H9 (cell line): Measurements from ENCODE around the gene INSIG1. TPM values are rescaled to one million over a fixed set of nuclear protein-coding genes. Genes with fewer than 3 reads are reported as not detected.

Experiments
- DNase-seq: peaks from one replicate; pipeline ENCODE4 v3.0.0-alpha.2; 2017
- H2AFZ ChIP-seq: one replicate; pipeline ENCODE4 v1.6.1; 2013; ENCODE audit warnings: mild to moderate bottlenecking, low read length, control low read depth, moderate library complexity
- H2AK5ac ChIP-seq: 2 replicates; pipeline ENCODE4 v1.6.1; 2013; ENCODE audit warnings: low read length, control low read depth, mixed read lengths; ENCODE audit not compliant: insufficient read length
- H2BK120ac ChIP-seq: one replicate; pipeline ENCODE4 v1.6.1; 2013; ENCODE audit warnings: low read depth, mild to moderate bottlenecking, low read length, control low read depth, inconsistent platforms; ENCODE audit not compliant: poor library complexity, severe bottlenecking
- H2BK12ac ChIP-seq: 2 replicates; pipeline ENCODE4 v1.6.1; 2013; ENCODE audit warnings: low read length, control low read depth, mixed read lengths, low read depth; ENCODE audit not compliant: insufficient read length
- H2BK15ac ChIP-seq: 2 replicates; pipeline ENCODE4 v1.6.1; 2013; ENCODE audit warnings: low read depth, low read length, control low read depth
- H2BK20ac ChIP-seq: one replicate; pipeline ENCODE4 v1.6.1; 2013; ENCODE audit warnings: low read depth, mild to moderate bottlenecking, low read length, control low read depth, inconsistent platforms; ENCODE audit not compliant: poor library complexity, severe bottlenecking
- H2BK5ac ChIP-seq: 2 replicates; pipeline ENCODE4 v1.6.1; 2013; ENCODE audit warnings: low read length, control low read depth, mixed read lengths; ENCODE audit not compliant: insufficient read length
- H3K14ac ChIP-seq: 2 replicates; pipeline ENCODE4 v1.6.1; 2013; ENCODE audit warnings: low read length, control low read depth; ENCODE audit not compliant: insufficient read depth
- H3K18ac ChIP-seq: 2 replicates; pipeline ENCODE4 v1.6.1; 2013; ENCODE audit warnings: low read depth, mild to moderate bottlenecking, mixed read lengths, low read length, control low read depth; ENCODE audit not compliant: insufficient read length
- H3K23ac ChIP-seq: 2 replicates; pipeline ENCODE4 v1.6.1; 2013; ENCODE audit warnings: low read length, control low read depth, mixed read lengths, low read depth; ENCODE audit not compliant: insufficient read length
- H3K23me2 ChIP-seq: 2 replicates; pipeline ENCODE4 v1.6.1; 2013; ENCODE audit warnings: low read depth, mild to moderate bottlenecking, mixed read lengths, low read length, control low read depth; ENCODE audit not compliant: insufficient read length, poor library complexity, severe bottlenecking
- H3K27ac ChIP-seq: 2 replicates; pipeline ENCODE4 v1.5.1; 2013; ENCODE audit warnings: low read length, control low read depth, mixed read lengths, low read depth; ENCODE audit not compliant: insufficient read length
- H3K27me3 ChIP-seq: 2 replicates; pipeline ENCODE4 v1.6.1; 2013; ENCODE audit warnings: low read length, control low read depth, inconsistent platforms; ENCODE audit not compliant: insufficient read depth
- H3K4ac ChIP-seq: 2 replicates; pipeline ENCODE4 v1.6.1; 2013; ENCODE audit warnings: low read depth, mild to moderate bottlenecking, control low read depth, inconsistent platforms, low read length, moderate library complexity
- H3K4me1 ChIP-seq: 2 replicates; pipeline ENCODE4 v1.6.1; 2013; ENCODE audit warnings: low read length, control low read depth, inconsistent platforms; ENCODE audit not compliant: insufficient read depth
- H3K4me2 ChIP-seq: 2 replicates; pipeline ENCODE4 v1.6.1; 2013; ENCODE audit warnings: low read length, control low read depth, mixed read lengths; ENCODE audit not compliant: insufficient read length, insufficient read depth
- H3K56ac ChIP-seq: 2 replicates; pipeline ENCODE4 v1.6.1; 2013; ENCODE audit warnings: low read depth, mild to moderate bottlenecking, mixed read lengths, low read length, control low read depth; ENCODE audit not compliant: insufficient read length
- H3K79me1 ChIP-seq: 2 replicates; pipeline ENCODE4 v1.6.1; 2013; ENCODE audit warnings: low read depth, mild to moderate bottlenecking, moderate library complexity, low read length, control low read depth, inconsistent platforms; ENCODE audit not compliant: insufficient read depth, poor library complexity, severe bottlenecking
- H3K79me2 ChIP-seq: 2 replicates; pipeline ENCODE4 v1.6.1; 2013; ENCODE audit warnings: low read length, control low read depth, inconsistent platforms; ENCODE audit not compliant: insufficient read depth
- H3K9ac ChIP-seq: 2 replicates; pipeline ENCODE4 v1.6.1; 2013; ENCODE audit warnings: low read length, control low read depth, mixed read lengths; ENCODE audit not compliant: insufficient read length; ENCODE audit errors: extremely low read depth
- H3K9me3 ChIP-seq: one replicate; pipeline ENCODE4 v1.6.1; 2013; ENCODE audit warnings: low read depth, low read length, inconsistent platforms; ENCODE audit not compliant: control insufficient read depth
- H3T11ph ChIP-seq: one replicate; pipeline ENCODE4 v1.6.1; 2013; ENCODE audit warnings: mild to moderate bottlenecking, low read length, control low read depth, inconsistent platforms
- H4K20me1 ChIP-seq: one replicate; pipeline ENCODE4 v1.6.1; 2013; ENCODE audit not compliant: control insufficient read depth, insufficient read length, insufficient read depth
- H4K5ac ChIP-seq: 2 replicates; pipeline ENCODE4 v1.6.1; 2013; ENCODE audit warnings: low read depth, mild to moderate bottlenecking, mixed read lengths, low read length, control low read depth; ENCODE audit not compliant: insufficient read length
- H4K8ac ChIP-seq: replicated peaks from 2 replicates; pipeline ENCODE4 v1.6.1; 2013; ENCODE audit warnings: low read length, control low read depth, mixed read lengths, low read depth; ENCODE audit not compliant: insufficient read length
- H4K91ac ChIP-seq: 2 replicates; pipeline ENCODE4 v1.6.1; 2013; ENCODE audit warnings: low read depth, mild to moderate bottlenecking, moderate library complexity, mixed read lengths, low read length, control low read depth; ENCODE audit not compliant: insufficient read length
- H3K27ac Mint-ChIP-seq, 3 experiments: 2 replicates in 2 of 3; 3 replicates in 1 of 3; pipeline ENCODE4 v1.8.0; 2020 to 2021; ENCODE audit warnings: mixed read lengths in 3 of 3, mild to moderate bottlenecking in 1 of 3, moderate library complexity in 1 of 3
- H3K27me3 Mint-ChIP-seq: 2 replicates; pipeline ENCODE4 v1.8.0; 2021; ENCODE audit warnings: low read depth, mild to moderate bottlenecking, moderate library complexity, mixed read lengths
- H3K36me3 Mint-ChIP-seq, 3 experiments: 2 replicates in 2 of 3; 3 replicates in 1 of 3; pipeline ENCODE4 v1.8.0; 2020 to 2021; ENCODE audit warnings: low read depth in 3 of 3, mixed read lengths in 3 of 3; ENCODE audit not compliant: insufficient read depth in 1 of 3
- H3K4me1 Mint-ChIP-seq, 2 experiments: 2 replicates each; pipeline ENCODE4 v1.8.0; 2020; ENCODE audit warnings: mixed read lengths in 2 of 2
- H3K4me3 Mint-ChIP-seq, 2 experiments: 2 replicates in 1 of 2; 3 replicates in 1 of 2; pipeline ENCODE4 v1.8.0; 2020 to 2021; ENCODE audit warnings: mild to moderate bottlenecking in 2 of 2, mixed read lengths in 2 of 2, moderate library complexity in 1 of 2
- H3K9me3 Mint-ChIP-seq, 2 experiments: 2 replicates in 1 of 2; 3 replicates in 1 of 2; pipeline ENCODE4 v1.8.0; 2020; ENCODE audit warnings: mild to moderate bottlenecking in 2 of 2, mixed read lengths in 2 of 2, moderate library complexity in 1 of 2
- WGBS: extraction: QIAGEN DNeasy Blood & Tissue Kit; methylation state at CpG from one replicate; pipeline ENCODE4 v1.1.7; 2013; ENCODE audit warnings: missing lambda C conversion rate, low lambda C conversion rate, mixed read lengths; ENCODE audit not compliant: insufficient read length; ENCODE audit errors: extremely low coverage; 5-methylcytosine and 5-hydroxymethylcytosine counted together
- total RNA-seq: library from RNA; stranded (reverse); gene quantifications from 2 replicates; pipeline ENCODE4 v1.2.1, GENCODE V29; 2021
- TF ChIP-seq, protein P1 (sequence below): fragments of 200-600 bp; sonication (generic); conservative IDR thresholded peaks from 3 replicates; pipeline ENCODE4 v1.8.0; 2021; ENCODE audit warnings: antibody characterized with exemption, mild to moderate bottlenecking

Gene INSIG1
- total RNA-seq, 1 experiment from 2014 or later: 23.3 TPM

DNA sequence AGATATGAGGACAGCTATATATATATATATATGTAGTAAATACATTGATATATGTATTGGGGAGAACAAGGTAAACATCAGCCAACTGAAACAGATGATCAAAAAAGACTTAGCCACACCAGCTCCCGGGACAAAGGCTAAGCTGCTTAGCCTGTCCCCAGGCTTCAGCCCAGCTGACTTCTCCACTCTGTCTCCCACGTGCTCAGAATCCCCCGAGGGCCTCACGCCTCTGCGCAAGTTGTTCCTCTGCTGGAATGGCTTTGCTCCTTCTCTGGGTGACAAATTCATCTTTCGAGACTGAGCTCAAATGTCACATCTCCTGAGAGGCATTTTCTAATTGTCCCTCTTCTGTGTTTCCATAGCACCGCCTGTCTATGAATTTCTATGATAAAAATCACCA is 8.6 kb upstream of the INSIG1 start:
- Histone ChIP-seq H3K79me1 (no peaks in the 10 kb centered on the region), H3K79me2 (no peaks in the 10 kb centered on the region), H3K18ac (no peak overlapping the region), H2BK20ac (no peak overlapping the region), H3K4ac (no peak overlapping the region), H4K20me1 (no peaks in the 10 kb centered on the region), H2AFZ (no peak overlapping the region), H3K4me2 (no peak overlapping the region), H2BK120ac (no peak overlapping the region), H3K9ac (no peak overlapping the region), H3K27me3 (no peaks in the 10 kb centered on the region), H2BK12ac (no peak overlapping the region), H3K23ac (no peak overlapping the region), H3K4me1 (no peaks in the 10 kb centered on the region), H2AK5ac (no peak overlapping the region), H4K5ac (no peak overlapping the region), H3K9me3 (no peaks in the 10 kb centered on the region), H2BK15ac (no peak overlapping the region), H3K27ac (no peak overlapping the region), H3T11ph (no peak overlapping the region), H3K23me2 (no peaks in the 10 kb centered on the region), H3K56ac (no peak overlapping the region), H4K91ac (no peak overlapping the region), H2BK5ac (no peak overlapping the region), H4K8ac (no peak overlapping the region), H3K14ac (no peak overlapping the region)
- TF ChIP-seq, protein P1, sequence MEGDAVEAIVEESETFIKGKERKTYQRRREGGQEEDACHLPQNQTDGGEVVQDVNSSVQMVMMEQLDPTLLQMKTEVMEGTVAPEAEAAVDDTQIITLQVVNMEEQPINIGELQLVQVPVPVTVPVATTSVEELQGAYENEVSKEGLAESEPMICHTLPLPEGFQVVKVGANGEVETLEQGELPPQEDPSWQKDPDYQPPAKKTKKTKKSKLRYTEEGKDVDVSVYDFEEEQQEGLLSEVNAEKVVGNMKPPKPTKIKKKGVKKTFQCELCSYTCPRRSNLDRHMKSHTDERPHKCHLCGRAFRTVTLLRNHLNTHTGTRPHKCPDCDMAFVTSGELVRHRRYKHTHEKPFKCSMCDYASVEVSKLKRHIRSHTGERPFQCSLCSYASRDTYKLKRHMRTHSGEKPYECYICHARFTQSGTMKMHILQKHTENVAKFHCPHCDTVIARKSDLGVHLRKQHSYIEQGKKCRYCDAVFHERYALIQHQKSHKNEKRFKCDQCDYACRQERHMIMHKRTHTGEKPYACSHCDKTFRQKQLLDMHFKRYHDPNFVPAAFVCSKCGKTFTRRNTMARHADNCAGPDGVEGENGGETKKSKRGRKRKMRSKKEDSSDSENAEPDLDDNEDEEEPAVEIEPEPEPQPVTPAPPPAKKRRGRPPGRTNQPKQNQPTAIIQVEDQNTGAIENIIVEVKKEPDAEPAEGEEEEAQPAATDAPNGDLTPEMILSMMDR: no peak
- no peaks in the 10 kb centered on the region; a peak in 1 of 7 replicates for H3K36me3 Mint-ChIP-seq
- no peak overlapping the region for H3K27ac Mint-ChIP-seq
- no peak for DNase-seq
- WGBS: no CpG with 5 or more reads among the region's 7 CpGs
- H3K4me3 Mint-ChIP-seq: no peak overlapping the region
- H3K27me3 Mint-ChIP-seq: peaks cover 15% of the 10 kb centered on the region
- H3K9me3 Mint-ChIP-seq: no peaks in the 10 kb centered on the region; a peak in 2 of 5 replicates
- no peaks in the 10 kb centered on the region for H3K4me1 Mint-ChIP-seq
